Keratinocyte (primary cell): Measurements from ENCODE around the gene DIPK1A. TPM values are rescaled to one million over a fixed set of nuclear protein-coding genes. Genes with fewer than 3 reads are reported as not detected.

ENCODE experiments used
- DNase-seq: peaks from one replicate; pipeline ENCODE4 v3.0.0-alpha.2; 2011; ENCODE audit warnings: low read depth, missing footprints, low spot score
- FAIRE-seq: peaks from 2 replicates; lab custom pipeline; 2011; peaks lifted over from hg19 to GRCh38; lab: Jason Lieb, UNC
- H2AFZ ChIP-seq: 2 replicates; pipeline ENCODE4 v1.6.0; 2012; ENCODE audit warnings: low read length, control low read depth, inconsistent platforms; ENCODE audit not compliant: control insufficient read depth
- H3K27ac ChIP-seq: 2 replicates; pipeline ENCODE4 v1.5.1; 2011; ENCODE audit warnings: low read length; ENCODE audit not compliant: control insufficient read depth, insufficient read depth
- H3K27me3 ChIP-seq: 3 replicates; pipeline ENCODE4 v1.6.0; 2011; ENCODE audit warnings: low read length; ENCODE audit not compliant: control insufficient read depth, insufficient read depth; ENCODE audit errors: extremely low read depth
- H3K36me3 ChIP-seq, 2 experiments: 2 replicates in 1 of 2; 3 replicates in 1 of 2; pipeline ENCODE4 v1.5.1; 2011; ENCODE audit warnings: low read length in 2 of 2, mild to moderate bottlenecking in 1 of 2; ENCODE audit not compliant: control insufficient read depth in 2 of 2, insufficient read depth in 2 of 2; ENCODE audit errors: extremely low read depth in 1 of 2
- H3K4me1 ChIP-seq: 3 replicates; pipeline ENCODE4 v1.5.1; 2011; ENCODE audit warnings: low read length; ENCODE audit not compliant: control insufficient read depth, insufficient read depth; ENCODE audit errors: extremely low read depth
- H3K4me2 ChIP-seq: 3 replicates; pipeline ENCODE4 v1.6.0; 2011; ENCODE audit warnings: low read depth, low read length; ENCODE audit not compliant: control insufficient read depth, insufficient read depth; ENCODE audit errors: extremely low read depth
- H3K4me3 ChIP-seq, 3 experiments: fragments of 200-600 bp in 1 of 3; sonication (generic) in 1 of 3; 2 replicates in 2 of 3; 3 replicates in 1 of 3; pipeline ENCODE4 v1.5.1; 2011 to 2016; ENCODE audit warnings: low read length in 3 of 3, mild to moderate bottlenecking in 3 of 3, control low read depth in 2 of 3, inconsistent platforms in 1 of 3, low read depth in 1 of 3, mixed read lengths in 1 of 3, mixed run types in 1 of 3, moderate library complexity in 1 of 3; ENCODE audit not compliant: control insufficient read depth in 2 of 3, insufficient read depth in 2 of 3; ENCODE audit errors: extremely low read depth in 1 of 3
- H3K79me2 ChIP-seq: 2 replicates; pipeline ENCODE4 v1.6.0; 2012; ENCODE audit warnings: low read length; ENCODE audit not compliant: control insufficient read depth, insufficient read depth
- H3K9ac ChIP-seq: 3 replicates; pipeline ENCODE4 v1.6.0; 2011; ENCODE audit warnings: low read length; ENCODE audit not compliant: control insufficient read depth, insufficient read depth; ENCODE audit errors: extremely low read depth
- H3K9me1 ChIP-seq: 3 replicates; pipeline ENCODE4 v1.6.0; 2011; ENCODE audit warnings: low read length; ENCODE audit not compliant: control insufficient read depth, insufficient read depth; ENCODE audit errors: extremely low read depth
- H3K9me3 ChIP-seq: 2 replicates; pipeline ENCODE4 v1.5.1; 2012; ENCODE audit warnings: low read depth, low read length; ENCODE audit not compliant: control insufficient read depth
- H4K20me1 ChIP-seq: 3 replicates; pipeline ENCODE4 v1.6.0; 2011; ENCODE audit warnings: low read length; ENCODE audit not compliant: control insufficient read depth, insufficient read depth; ENCODE audit errors: extremely low read depth
- CTCF ChIP-seq, 3 experiments: IDR thresholded peaks in 1 of 3; conservative IDR thresholded peaks in 1 of 3; optimal IDR thresholded peaks in 1 of 3; 2 replicates in 2 of 3; 3 replicates in 1 of 3; pipeline versions ENCODE3 to v1.5.1; 2011; ENCODE audit warnings: low read length in 3 of 3, mild to moderate bottlenecking in 3 of 3, moderate library complexity in 2 of 3, control low read depth in 1 of 3, inconsistent platforms in 1 of 3; ENCODE audit not compliant: insufficient read depth in 2 of 3; ENCODE audit errors: extremely low read depth in 1 of 3
- EZH2 ChIP-seq: IDR thresholded peaks from one replicate; pipeline ENCODE4 v1.6.1; 2012; ENCODE audit warnings: inconsistent platforms, mild to moderate bottlenecking, low read length, moderate library complexity
- dilution Hi-C: fragments of 300-500 bp; cut with MboI; formaldehyde crosslinking; loops from one replicate; pipeline ENCODE4 v1.7.0; 2020; ENCODE audit warnings: low sequenced_read_pairs; ENCODE audit not compliant: extremely low pct_ligation_motif_present
- polyA plus RNA-seq, 5 experiments: library from polyadenylated mRNA; depleted of rRNA in 3 of 5; stranded (reverse) in 3 of 5; stranded (forward) in 1 of 5; unstranded in 1 of 5; fragments of >200 nt; gene quantifications; 1 replicate in 1 of 5; 2 replicates in 3 of 5; 3 replicates in 1 of 5; pipeline versions ENCODE4 v1.2.1 to v1.2.3, GENCODE V29; 2011 to 2012; ENCODE audit warnings: missing spikeins in 2 of 5, low read depth in 1 of 5, low replicate concordance in 1 of 5

DIPK1A gene
- polyA plus RNA-seq, 1 donor (not counting 4 experiments of a cell fraction or from before 2014, with no cell fraction given): 22.0 TPM

DNA sequence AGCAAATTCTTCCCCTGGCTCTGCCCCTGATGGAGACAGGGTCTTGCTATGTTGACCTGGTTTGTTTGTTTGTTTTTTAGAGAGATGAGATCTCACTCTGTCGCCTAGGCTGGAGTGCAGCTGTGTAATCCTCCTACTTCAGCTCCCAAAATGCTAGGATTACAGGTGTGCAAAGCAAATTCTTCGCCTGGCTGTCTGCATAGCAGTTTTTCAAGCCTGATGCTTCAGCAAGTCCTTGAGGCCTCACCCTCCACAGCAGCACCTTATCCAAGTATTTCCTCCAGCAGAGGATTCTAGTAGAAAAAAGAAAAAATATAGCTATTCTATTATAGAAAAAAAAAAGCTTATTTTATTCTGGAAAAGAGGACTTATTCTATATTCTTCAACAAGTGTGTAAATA lies 144.5 kb downstream of the DIPK1A start:
- Histone ChIP-seq H3K4me2 (no peak overlapping the region), H4K20me1 (no peaks in the 10 kb centered on the region), H3K9me1 (no peaks in the 10 kb centered on the region), H3K27ac (no peak overlapping the region), H3K4me3 (no peak overlapping the region), H3K79me2 (no peaks in the 10 kb centered on the region), H3K9ac (no peak overlapping the region), H3K4me1 (no peaks in the 10 kb centered on the region), H3K36me3 (no peaks in the 10 kb centered on the region), H3K27me3 (no peaks in the 10 kb centered on the region), H2AFZ (no peak overlapping the region), H3K9me3 (no peaks in the 10 kb centered on the region)
- FAIRE-seq (no peak), DNase-seq (no peak)
- dilution Hi-C loops: no loop called here
- TF ChIP-seq CTCF (optimal IDR thresholded peaks at IDR 0.05 in 1 of 3, IDR thresholded peaks at IDR 0.05 in 1 of 3, conservative IDR thresholded peaks at IDR 0.05 in 1 of 3; ENCODE audit: extremely low read depth in 1 of 3, insufficient read depth in 2 of 3, low read length in 3 of 3): no peak
- no peak for TF ChIP-seq EZH2

GRCh38 chr1:92808381-92808780 lies 152.9 kb downstream of the DIPK1A start:
- Histone ChIP-seq H3K9ac (no peak overlapping the region), H3K4me3 (no peak overlapping the region), H3K4me1 (peaks cover 27% of the 10 kb centered on the region), H4K20me1 (no peaks in the 10 kb centered on the region), H2AFZ (no peak overlapping the region), H3K27ac (peak overlapping the region; percentile 64), H3K9me3 (no peaks in the 10 kb centered on the region), H3K79me2 (no peaks in the 10 kb centered on the region), H3K36me3 (no peaks in the 10 kb centered on the region), H3K4me2 (peak overlapping the region; percentile 55), H3K9me1 (no peaks in the 10 kb centered on the region), H3K27me3 (no peaks in the 10 kb centered on the region)
- FAIRE-seq: peak; percentile 57
- no peak for TF ChIP-seq EZH2
- no peak for TF ChIP-seq CTCF (optimal IDR thresholded peaks at IDR 0.05 in 1 of 3, IDR thresholded peaks at IDR 0.05 in 1 of 3, conservative IDR thresholded peaks at IDR 0.05 in 1 of 3; ENCODE audit: extremely low read depth in 1 of 3, insufficient read depth in 2 of 3, low read length in 3 of 3)
- dilution Hi-C loops: no loop called here
- no peak for DNase-seq
